ENCODE measurements around the gene TNFRSF14. TPM values are rescaled to one million over a fixed set of nuclear protein-coding genes. Genes with fewer than 3 reads are reported as not detected.

TNFRSF14 gene
- total RNA-seq, 2 donors from 2014 or later: 25.9 to 58.3 TPM

DNA sequence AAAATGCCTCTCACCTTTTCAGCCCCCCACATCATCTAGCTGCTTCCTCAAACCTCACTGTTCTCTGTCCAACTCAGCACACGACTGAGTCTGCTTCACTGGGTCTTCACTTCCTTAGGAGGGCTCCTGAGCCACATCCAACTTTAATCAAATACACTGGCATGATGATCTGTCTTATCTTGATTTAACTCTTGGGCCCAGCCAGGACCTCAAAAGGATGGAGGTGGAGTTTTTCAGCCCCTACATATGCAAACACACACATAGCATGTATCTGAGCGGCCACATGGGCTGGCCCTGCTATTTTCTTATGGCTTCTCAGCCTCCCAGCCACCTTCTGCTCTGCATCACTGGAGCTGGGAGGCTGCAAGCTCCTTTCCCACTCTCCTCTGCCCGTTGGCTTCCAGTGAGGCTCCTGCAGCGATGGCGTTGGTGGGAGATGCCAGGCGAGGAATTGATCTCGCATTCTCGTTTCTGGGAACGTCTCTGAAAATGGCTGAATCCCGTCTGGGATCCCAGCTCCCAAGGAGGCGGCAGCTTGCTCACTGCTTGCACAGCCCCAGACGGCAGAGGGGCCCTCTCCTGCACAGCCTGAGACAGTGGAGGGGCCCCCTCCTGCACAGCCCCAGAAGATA, 28.6 kb downstream of the TNFRSF14 start:
- ATAC-seq: no peak
- no peak for DNase-seq
- no peaks in the 10 kb centered on the region for H3K36me3 ChIP-seq (replicated peaks in 1 of 2; ENCODE audit: insufficient read depth in 1 of 2, low read depth in 2 of 2)
- WGBS, 2 donors: 49 to 78% methylated on average over 9 to 12 of the region's 12 CpGs
- H3K27me3 ChIP-seq: no peaks in the 10 kb centered on the region
- TF ChIP-seq POLR2A (IDR thresholded peaks at IDR 0.05): no peak
- TF ChIP-seq, protein P1, sequence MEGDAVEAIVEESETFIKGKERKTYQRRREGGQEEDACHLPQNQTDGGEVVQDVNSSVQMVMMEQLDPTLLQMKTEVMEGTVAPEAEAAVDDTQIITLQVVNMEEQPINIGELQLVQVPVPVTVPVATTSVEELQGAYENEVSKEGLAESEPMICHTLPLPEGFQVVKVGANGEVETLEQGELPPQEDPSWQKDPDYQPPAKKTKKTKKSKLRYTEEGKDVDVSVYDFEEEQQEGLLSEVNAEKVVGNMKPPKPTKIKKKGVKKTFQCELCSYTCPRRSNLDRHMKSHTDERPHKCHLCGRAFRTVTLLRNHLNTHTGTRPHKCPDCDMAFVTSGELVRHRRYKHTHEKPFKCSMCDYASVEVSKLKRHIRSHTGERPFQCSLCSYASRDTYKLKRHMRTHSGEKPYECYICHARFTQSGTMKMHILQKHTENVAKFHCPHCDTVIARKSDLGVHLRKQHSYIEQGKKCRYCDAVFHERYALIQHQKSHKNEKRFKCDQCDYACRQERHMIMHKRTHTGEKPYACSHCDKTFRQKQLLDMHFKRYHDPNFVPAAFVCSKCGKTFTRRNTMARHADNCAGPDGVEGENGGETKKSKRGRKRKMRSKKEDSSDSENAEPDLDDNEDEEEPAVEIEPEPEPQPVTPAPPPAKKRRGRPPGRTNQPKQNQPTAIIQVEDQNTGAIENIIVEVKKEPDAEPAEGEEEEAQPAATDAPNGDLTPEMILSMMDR (IDR thresholded peaks at IDR 0.05): no peak
- H3K9me3 ChIP-seq: no peaks in the 10 kb centered on the region
- H3K4me1 ChIP-seq: peaks cover 39% of the 10 kb centered on the region
- peak overlapping the region; percentile 94 to 99 (median 97) for H3K27ac ChIP-seq
- intact Hi-C loops (cut with DNase I): loop anchor here (10.0 kb wide), 1 partner anchor 50 kb away; the partner anchor contains the start of gene HES5
- no peak overlapping the region for H3K4me3 ChIP-seq

DNA sequence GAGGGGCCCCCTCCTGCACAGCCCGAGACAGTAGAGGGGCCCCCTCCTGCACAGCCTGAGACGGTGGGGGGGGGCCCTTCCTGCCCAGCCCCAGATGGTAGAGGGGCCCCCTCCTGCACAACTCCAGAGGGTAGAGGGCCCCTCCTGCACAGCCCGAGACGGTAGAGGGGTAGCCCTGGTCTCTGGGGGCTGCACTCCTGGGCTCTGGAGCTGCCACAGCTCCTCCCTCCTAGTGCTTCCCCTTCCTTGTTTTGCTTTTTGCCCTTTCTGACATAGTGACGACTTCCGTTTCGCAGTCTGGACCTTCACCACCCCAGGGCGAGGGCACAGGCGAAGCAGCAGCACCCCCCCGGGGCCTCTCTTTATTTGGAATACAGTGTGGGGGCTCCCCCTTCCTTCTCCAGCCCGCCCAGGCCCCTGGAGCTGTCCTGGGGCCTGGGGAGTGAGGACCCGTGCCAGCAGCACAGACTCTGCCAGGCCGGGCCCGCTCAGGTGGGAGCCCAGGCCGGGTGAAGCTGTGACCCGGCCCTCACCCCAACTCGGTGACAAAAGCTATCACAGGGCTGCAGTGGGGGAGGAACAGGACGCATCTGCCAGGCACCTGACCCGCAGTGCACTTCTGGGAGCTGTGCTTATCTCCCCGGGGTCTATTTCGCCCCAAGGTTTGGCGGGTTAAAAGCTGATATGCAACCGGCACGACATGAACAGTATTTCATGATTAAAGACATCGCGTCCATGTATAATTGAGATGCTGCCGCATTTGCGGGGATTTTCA, 29.3 kb downstream of the TNFRSF14 start:
- Histone ChIP-seq H3K27me3 (no peaks in the 10 kb centered on the region), H3K9me3 (no peaks in the 10 kb centered on the region), H3K4me1 (peaks cover 39% of the 10 kb centered on the region), H3K4me3 (peak overlapping the region; percentile 82 to 85), H3K27ac (peak overlapping the region; percentile 94 to 99 (median 97)), H3K36me3 (replicated peaks in 1 of 2; ENCODE audit: insufficient read depth in 1 of 2, low read depth in 2 of 2) (no peaks in the 10 kb centered on the region)
- TF ChIP-seq, protein P1 (IDR thresholded peaks at IDR 0.05): no peak
- peak; percentile 25 to 69 (median 54) for TF ChIP-seq POLR2A (IDR thresholded peaks at IDR 0.05)
- ATAC-seq (peak; percentile 10), DNase-seq (peak; percentile 54 to 78 (median 61))
- intact Hi-C loops (cut with DNase I): loop anchor here (10.0 kb wide), 1 partner anchor 51 kb away; the partner anchor contains the start of gene HES5
- 3 to 5% methylated on average over 11 to 28 of the region's 28 CpGs for WGBS, 2 donors

DNA sequence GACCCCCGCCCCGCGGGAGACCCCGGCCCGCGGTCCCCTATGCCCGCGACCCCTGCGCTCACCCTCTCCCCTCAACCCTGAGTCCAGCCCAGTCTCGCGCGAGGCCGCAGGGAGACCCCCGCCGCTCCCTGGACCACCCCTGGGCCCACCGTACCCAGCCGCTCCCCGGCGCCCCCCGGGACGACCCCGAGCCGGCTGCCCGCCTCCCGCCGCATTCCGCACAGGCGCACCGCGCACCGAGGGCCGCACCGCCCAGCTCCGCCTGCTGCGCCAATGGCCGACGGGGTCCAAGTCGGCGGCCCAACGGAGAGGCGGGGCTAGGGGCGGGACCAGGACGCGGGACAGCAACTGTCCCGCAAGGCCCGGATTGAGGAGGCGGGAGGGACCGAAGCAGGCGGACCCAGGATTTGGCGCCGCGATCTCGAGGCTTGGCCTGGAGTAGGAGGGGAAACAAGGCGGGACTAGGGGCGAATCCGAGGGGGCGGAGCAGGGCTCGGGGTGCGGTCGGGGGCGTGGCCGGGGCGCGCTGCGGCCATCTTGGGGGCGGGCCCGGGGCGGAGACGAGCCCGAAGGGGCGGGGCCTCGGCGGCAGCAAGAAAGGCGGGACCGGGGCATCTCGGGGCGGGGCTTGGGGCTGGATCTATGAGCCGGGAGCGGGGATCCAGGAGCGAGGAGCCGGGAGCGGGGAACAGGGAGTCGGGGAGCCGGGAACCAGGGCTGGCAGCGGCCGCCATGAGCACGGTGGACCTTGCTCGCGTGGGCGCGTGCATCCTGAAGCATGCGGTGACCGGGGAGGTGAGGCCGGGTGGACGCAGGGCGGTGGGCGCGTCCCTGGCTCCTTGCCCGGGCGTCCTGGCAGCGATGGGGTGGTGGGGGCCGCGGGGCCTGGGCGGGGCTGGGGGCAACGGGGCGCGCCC, 30.2 kb downstream of the TNFRSF14 start, which contains the start of gene PRXL2B:
Gene PRXL2B (plus strand): TSS at position 624 of the 917 bp plus-strand sequence. CDS start 109 bp downstream, at position 733.
- WGBS, 2 donors: 1% methylated on average over 89 of the region's 107 CpGs; no CpG with 5 or more reads in 1 of the 2 donors
- TF ChIP-seq POLR2A (IDR thresholded peaks at IDR 0.05): peak; percentile 44 to 76 (median 72)
- TF ChIP-seq, protein P1 (IDR thresholded peaks at IDR 0.05): peak in 1 of 7 experiments; percentile 16
- Histone ChIP-seq H3K36me3 (replicated peaks in 1 of 2; ENCODE audit: insufficient read depth in 1 of 2, low read depth in 2 of 2) (no peaks in the 10 kb centered on the region), H3K4me3 (peak within 1 kb of the TSS; percentile 82 to 85), H3K9me3 (no peaks in the 10 kb centered on the region), H3K27me3 (no peaks in the 10 kb centered on the region), H3K27ac (peak within 1 kb of the TSS; percentile 94 to 99 (median 97)), H3K4me1 (peaks cover 39% of the 10 kb centered on the region)
- intact Hi-C loops (cut with DNase I): loop anchor here (10.0 kb wide), 1 partner anchor 52 kb away; the partner anchor contains the start of gene HES5
- DNase-seq (peak; percentile 99 to 100 (median 99)), ATAC-seq (peak; percentile 91)

DNA sequence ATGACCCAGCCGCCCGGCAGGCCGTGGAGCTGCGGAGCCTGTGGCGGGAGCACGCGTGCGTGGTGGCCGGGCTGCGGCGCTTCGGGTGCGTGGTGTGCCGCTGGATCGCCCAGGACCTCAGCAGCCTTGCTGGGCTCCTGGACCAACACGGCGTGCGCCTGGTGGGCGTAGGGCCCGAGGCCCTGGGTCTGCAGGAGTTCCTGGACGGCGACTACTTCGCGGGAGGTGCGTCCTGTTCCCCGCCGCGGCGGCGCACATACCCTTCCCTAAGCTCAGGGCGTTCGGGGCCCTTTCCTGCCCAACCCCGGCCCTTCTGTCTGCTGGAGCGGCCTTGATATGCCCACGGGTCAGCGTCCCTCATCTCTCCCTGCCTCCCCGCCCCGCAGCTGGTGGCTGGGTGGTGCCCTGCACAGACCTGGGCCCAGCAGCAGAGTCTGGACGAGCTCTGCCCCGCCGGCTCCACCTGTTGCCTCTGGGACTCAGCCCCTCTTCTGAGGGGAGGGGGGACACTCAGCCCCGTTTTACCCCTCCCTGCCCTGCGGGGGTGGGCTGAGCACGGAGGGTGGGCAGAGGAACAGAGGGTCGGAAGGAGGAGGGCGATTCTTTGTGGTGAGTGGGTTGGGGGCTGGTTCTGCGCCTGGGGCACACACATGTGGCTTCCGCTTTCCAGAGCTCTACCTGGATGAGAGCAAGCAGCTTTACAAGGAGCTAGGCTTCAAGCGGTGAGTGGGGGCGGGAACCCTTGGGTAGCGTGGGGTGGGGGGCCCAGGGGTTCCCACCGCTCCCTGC, 31.1 kb downstream of the TNFRSF14 start:
- peaks cover 39% of the 10 kb centered on the region for H3K4me1 ChIP-seq
- peak in 2 of 4 donors; percentile 38 to 39 for DNase-seq

More for the DNA sequence above, 31.1 kb downstream of the TNFRSF14 start:
- no peak for ATAC-seq
- TF ChIP-seq, protein P1 (IDR thresholded peaks at IDR 0.05): no peak
- TF ChIP-seq POLR2A (IDR thresholded peaks at IDR 0.05): no peak
- peak overlapping the region; percentile 94 to 99 (median 97) for H3K27ac ChIP-seq
- H3K27me3 ChIP-seq: no peaks in the 10 kb centered on the region
- H3K4me3 ChIP-seq: peak overlapping the region; percentile 42 to 59
- 0 to 10% methylated on average over 2 to 49 of the region's 52 CpGs for WGBS, 2 donors
- no peaks in the 10 kb centered on the region for H3K9me3 ChIP-seq
- intact Hi-C loops (cut with DNase I): loop anchor here (10.0 kb wide), 1 partner anchor 52 kb away; the partner anchor contains the start of gene HES5
- H3K36me3 ChIP-seq (replicated peaks in 1 of 2; ENCODE audit: insufficient read depth in 1 of 2, low read depth in 2 of 2): no peaks in the 10 kb centered on the region

Data from body of pancreas (tissue), 4 donors.